ENCODE results near the gene TCEAL5.
"Not testable (repeated sequence)": the region's sequence is repeated elsewhere in the genome, so short reads cannot be mapped to it uniquely, and the experiment has no call there.

Gene TCEAL5

GRCh38 chrX:103225918-103226317 lies 50.6 kb downstream of the TCEAL5 start:
- DNase-seq = not testable (repeated sequence)
